Spleen (tissue), 13 donors: ENCODE results near the gene PROKR2. TPM values are rescaled to one million over a fixed set of nuclear protein-coding genes. Genes with fewer than 3 reads are reported as not detected.

Source experiments
- DNase-seq: peaks from one replicate; pipeline ENCODE4 v3.0.0-alpha.2; 2020
- H3K27ac ChIP-seq, 8 donors: fragments of 200-600 bp; sonication (generic) in 7 of 8; 1 replicate in 4 of 8; 2 replicates in 4 of 8; pipeline versions ENCODE4 v1.5.0 to v1.8.0; 2016 to 2021; ENCODE audit warnings: inconsistent platforms in 4 of 8, mild to moderate bottlenecking in 4 of 8, moderate library complexity in 1 of 8
- H3K27me3 ChIP-seq, 7 donors: fragments of 200-600 bp; sonication (generic) in 6 of 7; replicated peaks in 1 of 7; 1 replicate in 4 of 7; 2 replicates in 3 of 7; pipeline versions ENCODE4 v1.5.0 to v1.8.0; 2016 to 2021; ENCODE audit warnings: inconsistent platforms in 3 of 7, mild to moderate bottlenecking in 1 of 7
- H3K36me3 ChIP-seq, 6 donors: fragments of 200-600 bp; sonication (generic) in 5 of 6; 1 replicate in 4 of 6; 2 replicates in 2 of 6; pipeline versions ENCODE4 v1.5.0 to v1.8.0; 2016 to 2021; ENCODE audit warnings: inconsistent platforms in 2 of 6
- H3K4me1 ChIP-seq, 6 donors: fragments of 200-600 bp; sonication (generic) in 5 of 6; 1 replicate in 3 of 6; 2 replicates in 3 of 6; pipeline versions ENCODE4 v1.5.0 to v1.8.0; 2016 to 2021; ENCODE audit warnings: inconsistent platforms in 3 of 6
- H3K4me3 ChIP-seq, 8 donors: fragments of 200-600 bp; sonication (generic) in 7 of 8; 1 replicate in 4 of 8; 2 replicates in 4 of 8; pipeline versions ENCODE4 v1.5.0 to v1.8.0; 2016 to 2021; ENCODE audit warnings: inconsistent platforms in 4 of 8, mild to moderate bottlenecking in 4 of 8, moderate library complexity in 2 of 8
- H3K9me3 ChIP-seq, 8 donors: fragments of 200-600 bp; sonication (generic) in 7 of 8; 1 replicate in 4 of 8; 2 replicates in 4 of 8; pipeline versions ENCODE4 v1.5.0 to v1.8.0; 2016 to 2021; ENCODE audit warnings: inconsistent platforms in 4 of 8
- CTCF ChIP-seq, 11 experiments: fragments of 200-600 bp in 7 of 11; fragments of 450-650 bp in 4 of 11; sonication (generic) in 4 of 11; IDR thresholded peaks in 8 of 11; conservative IDR thresholded peaks in 3 of 11; 1 replicate in 7 of 11; 2 replicates in 4 of 11; pipeline versions ENCODE4 v1.4.0 to v1.8.0; 2016 to 2021; ENCODE audit warnings: antibody characterized with exemption in 11 of 11, inconsistent platforms in 4 of 11, mild to moderate bottlenecking in 1 of 11
- POLR2A ChIP-seq, 3 donors: fragments of 450-650 bp; IDR thresholded peaks; one replicate each; pipeline ENCODE4 v1.5.1; 2017; ENCODE audit warnings: antibody characterized with exemption in 3 of 3, mild to moderate bottlenecking in 1 of 3
- POLR2AphosphoS5 ChIP-seq, 3 donors: sonication (generic); formaldehyde crosslinking; IDR thresholded peaks; one replicate each; pipeline ENCODE4 v1.5.1; 2017; ENCODE audit warnings: antibody characterized with exemption in 3 of 3
- WGBS, 5 donors: extraction: QIAGEN DNeasy Blood & Tissue Kit in 3 of 5; methylation state at CpG; one replicate each; pipeline versions ENCODE4 v1.1.5 to v1.1.7; 2013 to 2018; 5-methylcytosine and 5-hydroxymethylcytosine counted together
- intact Hi-C: fragments of 100-400 bp; cut with DNase I; formaldehyde crosslinking; loops from one replicate; pipeline ENCODE4 v1.15.0; 2023; ENCODE audit warnings: low total_unique reads
- long read RNA-seq, 2 donors: transcript quantifications; one replicate each; lab custom pipeline, GENCODE V29; 2026
- polyA plus RNA-seq, 3 donors: library from polyadenylated mRNA; stranded (reverse); fragments of 200-250 nt; gene quantifications; one replicate each; pipeline ENCODE4 v1.2.1, GENCODE V29; 2013
- total RNA-seq, 7 donors: library from RNA; depleted of rRNA in 3 of 7; stranded (reverse); fragments of >200 nt in 3 of 7; fragmentation: NEBNext Ultra II Directional in 4 of 7; extraction: Animal tissue kit (Norgen Biotek cat#: 25700) in 4 of 7; gene quantifications; one replicate each; pipeline versions ENCODE4 v1.1.0 to v1.2.1, GENCODE V29; 2016 to 2021
- donor health status: healthy with polysubstance abuse.
- donor health status: DM: no; HTN: no; CAD: no; lungs with moderate emphysema.
- donor health status: DM: no; HTN: no; CAD: no.
- donor health status: Bipolar disorder and iron deficiency.
- donor health status: healthy.
- donor health status: DM: no; HTN: no; CAD: no.
- donor health status: DM: yes; HTN: yes; CAD: no.

The PROKR2 gene
- total RNA-seq (under 1 TPM in 1 of 7 donors, not detected in 6; 0.30 TPM), polyA plus RNA-seq (not detected)
- long read RNA-seq, donor 1, result 0 reads
- long read RNA-seq, donor 2, result 0 reads

- no peak within 1 kb of the TSS for H3K27ac ChIP-seq
- H3K4me3 ChIP-seq, result peak within 1 kb of the TSS in 7 of 8 donors; percentile 4 to 64 (median 32)
- DNase-seq, result peak; percentile 78
- H3K27me3 ChIP-seq, result peaks cover 0 to 94% (median 26%) of the 10 kb centered on the region in 7 donors
- H3K4me1 ChIP-seq, result peaks cover 0 to 20% (median 12%) of the 10 kb centered on the region in 6 donors
- H3K36me3 ChIP-seq, result no peaks in the 10 kb centered on the region
- WGBS, 5 donors, result 2 to 5% (median 3%) methylated on average over 37 to 92 of the region's 92 CpGs
- intact Hi-C loops, result no loop called here
- no peak for TF ChIP-seq POLR2A (IDR thresholded peaks at IDR 0.05)
- no peak for TF ChIP-seq CTCF (IDR thresholded peaks at IDR 0.05 in 8 of 11, conservative IDR thresholded peaks at IDR 0.05 in 3 of 11)
- no peak for TF ChIP-seq POLR2AphosphoS5 (IDR thresholded peaks at IDR 0.05)
- H3K9me3 ChIP-seq, result no peaks in the 10 kb centered on the region
Measured at GRCh38 chr20:5316188-5317158, at the start of gene PROKR2. Gene PROKR2, minus strand, starts transcription at chr20:5316954. Its CDS starts 2,585 bp downstream, at chr20:5314369.

GRCh38 chr20:5364997-5365597 is 48.3 kb upstream of the PROKR2 start:
- intact Hi-C loops, result no loop called here
- H3K4me1 ChIP-seq, result no peaks in the 10 kb centered on the region
- 64 to 75% (median 73%) methylated on average over 3 of the region's 3 CpGs for WGBS, 5 donors
- no peak overlapping the region for H3K27ac ChIP-seq
- H3K9me3 ChIP-seq, result peaks cover 0 to 29% (median 11%) of the 10 kb centered on the region in 8 donors
- no peak for DNase-seq
- TF ChIP-seq POLR2AphosphoS5 (IDR thresholded peaks at IDR 0.05), result no peak
- no peak for TF ChIP-seq POLR2A (IDR thresholded peaks at IDR 0.05)
- no peak for TF ChIP-seq CTCF (IDR thresholded peaks at IDR 0.05 in 8 of 11, conservative IDR thresholded peaks at IDR 0.05 in 3 of 11)
- peaks cover 0 to 26% (median 0%) of the 10 kb centered on the region in 7 donors for H3K27me3 ChIP-seq
- H3K4me3 ChIP-seq, result no peak overlapping the region
- no peaks in the 10 kb centered on the region for H3K36me3 ChIP-seq

GRCh38 chr20:5364136-5364821 is 47.5 kb upstream of the PROKR2 start:
- no peak overlapping the region for H3K27ac ChIP-seq
- peaks cover 0 to 36% (median 14%) of the 10 kb centered on the region in 8 donors for H3K9me3 ChIP-seq
- no peak overlapping the region for H3K4me3 ChIP-seq
- TF ChIP-seq CTCF (IDR thresholded peaks at IDR 0.05 in 8 of 11, conservative IDR thresholded peaks at IDR 0.05 in 3 of 11) (no peak), POLR2AphosphoS5 (IDR thresholded peaks at IDR 0.05) (no peak), POLR2A (IDR thresholded peaks at IDR 0.05) (no peak)
- H3K36me3 ChIP-seq, result no peaks in the 10 kb centered on the region
- intact Hi-C loops, result no loop called here
- peaks cover 0 to 26% (median 0%) of the 10 kb centered on the region in 7 donors for H3K27me3 ChIP-seq
- DNase-seq, result no peak
- H3K4me1 ChIP-seq, result no peaks in the 10 kb centered on the region
- WGBS, 5 donors, result 51 to 64% (median 55%) methylated on average over 4 of the region's 4 CpGs
